Natural killer cell (primary cell): ENCODE measurements around the gene GRIN3B. TPM values are rescaled to one million over a fixed set of nuclear protein-coding genes. Genes with fewer than 3 reads are reported as not detected.

Experiments used
- ATAC-seq, 3 donors: fragments of 150-1000 bp in 2 of 3; fragments of 200-7000 bp in 1 of 3; cut with Tn5 transposase; 1 replicate in 1 of 3; 2 replicates in 2 of 3; pipeline ENCODE4 v1.10.0; 2021; ENCODE audit warnings: mild to moderate bottlenecking in 2 of 3, moderate library complexity in 2 of 3
- DNase-seq, 2 donors: peaks; one replicate each; pipeline versions ENCODE4 v3.0.0 to v3.0.0-alpha.2; 2013 to 2021; ENCODE audit warnings: mixed read lengths in 1 of 2
- H3K27ac ChIP-seq: one replicate; pipeline ENCODE4 v1.5.1; 2013; ENCODE audit warnings: mild to moderate bottlenecking, low read length
- H3K27me3 ChIP-seq: one replicate; pipeline ENCODE4 v1.6.1; 2013; ENCODE audit warnings: low read length; ENCODE audit not compliant: control insufficient read depth, insufficient read depth
- H3K36me3 ChIP-seq: one replicate; pipeline ENCODE4 v1.6.1; 2013; ENCODE audit warnings: low read length; ENCODE audit not compliant: control insufficient read depth, insufficient read depth
- H3K4me1 ChIP-seq: one replicate; pipeline ENCODE4 v1.6.1; 2013; ENCODE audit warnings: low read length; ENCODE audit not compliant: control insufficient read depth, insufficient read depth
- H3K4me3 ChIP-seq: one replicate; pipeline ENCODE4 v1.5.1; 2013; ENCODE audit warnings: low read length
- H3K9me3 ChIP-seq: one replicate; pipeline ENCODE4 v1.6.1; 2013; ENCODE audit warnings: low read length; ENCODE audit not compliant: control insufficient read depth, insufficient read depth
- H3K27ac Mint-ChIP-seq, 2 donors: one replicate each; pipeline ENCODE4 v1.8.0; 2022; ENCODE audit warnings: mild to moderate bottlenecking in 2 of 2, mixed read lengths in 2 of 2, moderate library complexity in 1 of 2
- H3K27me3 Mint-ChIP-seq, 2 donors: one replicate each; pipeline ENCODE4 v1.8.0; 2022; ENCODE audit warnings: low read depth in 2 of 2, mixed read lengths in 2 of 2
- H3K36me3 Mint-ChIP-seq: one replicate; pipeline ENCODE4 v1.8.0; 2022; ENCODE audit warnings: mixed read lengths
- H3K4me1 Mint-ChIP-seq, 2 donors: one replicate each; pipeline ENCODE4 v1.8.0; 2022; ENCODE audit warnings: mixed read lengths in 2 of 2
- H3K4me3 Mint-ChIP-seq: one replicate; pipeline ENCODE4 v1.8.0; 2022; ENCODE audit warnings: mild to moderate bottlenecking, moderate library complexity, mixed read lengths
- H3K9me3 Mint-ChIP-seq, 2 donors: one replicate each; pipeline ENCODE4 v1.8.0; 2022; ENCODE audit warnings: mixed read lengths in 2 of 2
- CTCF ChIP-seq: fragments of 200-600 bp; IDR thresholded peaks from one replicate; pipeline ENCODE4 v1.8.0; 2022; ENCODE audit warnings: antibody characterized with exemption
- WGBS: methylation state at CpG from one replicate; pipeline ENCODE4 v1.1.7; 2013; ENCODE audit warnings: missing lambda C conversion rate; ENCODE audit not compliant: insufficient coverage; 5-methylcytosine and 5-hydroxymethylcytosine counted together
- intact Hi-C: fragments of 100-400 bp; cut with micrococcal nuclease; formaldehyde crosslinking; loops from one replicate; pipeline ENCODE4 v1.14.2; 2022
- total RNA-seq, 4 donors: library from RNA; stranded (reverse); fragments of 120-200 nt in 1 of 4; gene quantifications; one replicate each; pipeline versions ENCODE4 v1.2.3 to v1.2.4, GENCODE V29; 2013 to 2022

The GRIN3B gene
- total RNA-seq, 3 donors from 2014 or later (not counting 1 experiment from before 2014, with no cell fraction given) = 0.09 to 0.15 TPM; not detected in 1

- Mint-ChIP-seq H3K4me3 (no peak overlapping the region), H3K9me3 (no peaks in the 10 kb centered on the region), H3K27me3 (no peaks in the 10 kb centered on the region), H3K36me3 (no peaks in the 10 kb centered on the region), H3K27ac (no peak overlapping the region), H3K4me1 (peaks cover 0 to 5% of the 10 kb centered on the region in 2 donors)
- Histone ChIP-seq H3K9me3 (no peaks in the 10 kb centered on the region), H3K4me3 (no peak overlapping the region), H3K27ac (no peak overlapping the region), H3K36me3 (peaks cover 44% of the 10 kb centered on the region), H3K27me3 (no peaks in the 10 kb centered on the region), H3K4me1 (peaks cover 11% of the 10 kb centered on the region)
- no peak for TF ChIP-seq CTCF
- DNase-seq (peak in 1 of 2 donors; percentile 34), ATAC-seq (no peak)
- 75% methylated on average over 77 of the region's 77 CpGs for WGBS
- intact Hi-C loops = no loop called here
These were observed 46.8 kb downstream of the GRIN3B start for GRCh38 chr19:1046836-1047695.

GRCh38 chr19:1047696-1048147, 47.5 kb downstream of the GRIN3B start:
- H3K4me3 Mint-ChIP-seq = no peak overlapping the region
- intact Hi-C loops = no loop called here
- Histone ChIP-seq H3K4me3 (no peak overlapping the region), H3K4me1 (peaks cover 10% of the 10 kb centered on the region), H3K36me3 (peaks cover 38% of the 10 kb centered on the region), H3K27ac (no peak overlapping the region), H3K27me3 (no peaks in the 10 kb centered on the region), H3K9me3 (no peaks in the 10 kb centered on the region)
- H3K27ac Mint-ChIP-seq = no peak overlapping the region
- no peak for ATAC-seq
- no peak for TF ChIP-seq CTCF
- 89% methylated on average over 20 of the region's 20 CpGs for WGBS
- H3K27me3 Mint-ChIP-seq = no peaks in the 10 kb centered on the region
- H3K9me3 Mint-ChIP-seq = no peaks in the 10 kb centered on the region
- peaks cover 0 to 5% of the 10 kb centered on the region in 2 donors for H3K4me1 Mint-ChIP-seq
- DNase-seq = no peak
- no peaks in the 10 kb centered on the region for H3K36me3 Mint-ChIP-seq

GRCh38 chr19:1049106-1049505, 48.9 kb downstream of the GRIN3B start:
- H3K4me3 ChIP-seq = no peak overlapping the region
- DNase-seq = no peak
- intact Hi-C loops = no loop called here
- H3K27me3 Mint-ChIP-seq = no peaks in the 10 kb centered on the region
- no peak for ATAC-seq
- no peaks in the 10 kb centered on the region for H3K27me3 ChIP-seq
- H3K36me3 Mint-ChIP-seq = no peaks in the 10 kb centered on the region
- H3K4me1 Mint-ChIP-seq = peaks cover 0 to 5% of the 10 kb centered on the region in 2 donors
- H3K9me3 Mint-ChIP-seq = no peaks in the 10 kb centered on the region
- WGBS = 96% methylated on average over 15 of the region's 17 CpGs
- H3K36me3 ChIP-seq = peaks cover 34% of the 10 kb centered on the region
- no peak overlapping the region for H3K27ac Mint-ChIP-seq
- no peak overlapping the region for H3K4me3 Mint-ChIP-seq
- no peak for TF ChIP-seq CTCF
- no peaks in the 10 kb centered on the region for H3K9me3 ChIP-seq
- H3K27ac ChIP-seq = no peak overlapping the region
- H3K4me1 ChIP-seq = peaks cover 10% of the 10 kb centered on the region
